Activated CD8-positive, alpha-beta memory T cell treated with anti-CD3 and anti-CD28 coated beads, Interleukin-2, amount 50 U/mL, for 1 hour (primary cell): ENCODE results near the gene MADCAM1.

Experiments
- DNase-seq: peaks from one replicate; pipeline ENCODE4 v3.0.0-alpha.2; 2020; ENCODE audit errors: extremely low read depth

The MADCAM1 gene

GRCh38 chr19:508204-509150, 12.2 kb downstream of the MADCAM1 start:
- DNase-seq: no peak

- peak; percentile 85 for DNase-seq
Observed at GRCh38 chr19:510606-511100, 14.4 kb downstream of the MADCAM1 start.

- DNase-seq: peak; percentile 82
Observed at GRCh38 chr19:511101-511851, 15.0 kb downstream of the MADCAM1 start.

- no peak for DNase-seq
Observed at GRCh38 chr19:512547-513365, 16.5 kb downstream of the MADCAM1 start.

- no peak for DNase-seq
Observed at GRCh38 chr19:513368-514165, 17.3 kb downstream of the MADCAM1 start.

GRCh38 chr19:514166-514663, 17.9 kb downstream of the MADCAM1 start:
- no peak for DNase-seq

GRCh38 chr19:517721-518597, 21.7 kb downstream of the MADCAM1 start:
- DNase-seq: no peak

- DNase-seq: no peak
Observed at GRCh38 chr19:518598-519231, 22.4 kb downstream of the MADCAM1 start.

GRCh38 chr19:519449-519865, 23.2 kb downstream of the MADCAM1 start:
- no peak for DNase-seq

- no peak for DNase-seq
Observed at GRCh38 chr19:522726-523125, 26.4 kb downstream of the MADCAM1 start.

- no peak for DNase-seq
Observed at GRCh38 chr19:524062-524674, 27.9 kb downstream of the MADCAM1 start.

- no peak for DNase-seq
Observed at GRCh38 chr19:525029-525428, 28.7 kb downstream of the MADCAM1 start.

- DNase-seq: no peak
Observed at GRCh38 chr19:525857-526419, 29.7 kb downstream of the MADCAM1 start.

GRCh38 chr19:530134-531008, 34.1 kb downstream of the MADCAM1 start:
- no peak for DNase-seq

GRCh38 chr19:531009-531752, 34.9 kb downstream of the MADCAM1 start:
- DNase-seq: no peak

GRCh38 chr19:531753-532560, 35.7 kb downstream of the MADCAM1 start, which contains the start of gene CDC34:
TSS of gene CDC34 (plus strand) at chr19:531760. CDS start at chr19:531932, 172 bp downstream.
- no peak for DNase-seq
